Smooth muscle cell (in vitro differentiated cells): Measurements from ENCODE around the gene CLDN14. TPM values are rescaled to one million over a fixed set of nuclear protein-coding genes. Genes with fewer than 3 reads are reported as not detected.
A peak's percentile ranks its signal among the peaks of the same experiment; 100 is the strongest.
"Not testable (repeated sequence)": the region's sequence is repeated elsewhere in the genome, so short reads cannot be mapped to it uniquely, and the experiment has no call there.

Source experiments
- DNase-seq: peaks from one replicate; lab custom pipeline; 2025; ENCODE audit not compliant: unreplicated experiment; lab: John Stamatoyannopoulos, UW
- H2AFZ ChIP-seq: fragments of 200-600 bp; sonication (generic); 2 replicates; pipeline ENCODE4 v1.6.0; 2016; ENCODE audit warnings: antibody characterized with exemption, low read depth, mild to moderate bottlenecking
- H3F3A ChIP-seq: fragments of 200-600 bp; sonication (generic); 2 replicates; pipeline ENCODE4 v1.6.0; 2017; ENCODE audit warnings: antibody characterized with exemption, low read depth
- H3K27ac ChIP-seq: fragments of 200-600 bp; sonication (generic); 2 replicates; pipeline ENCODE4 v1.5.1; 2016; ENCODE audit warnings: low read depth, mild to moderate bottlenecking
- H3K27me3 ChIP-seq: fragments of 200-600 bp; sonication (generic); 2 replicates; pipeline ENCODE4 v1.6.1; 2016; ENCODE audit warnings: low read depth, mild to moderate bottlenecking
- H3K36me3 ChIP-seq: fragments of 200-600 bp; sonication (generic); 2 replicates; pipeline ENCODE4 v1.5.1; 2016; ENCODE audit warnings: low read depth
- H3K4me1 ChIP-seq: fragments of 200-600 bp; sonication (generic); 2 replicates; pipeline ENCODE4 v1.5.1; 2016; ENCODE audit warnings: low read depth
- H3K4me2 ChIP-seq: fragments of 200-600 bp; sonication (generic); 2 replicates; pipeline ENCODE4 v1.6.0; 2016; ENCODE audit warnings: mild to moderate bottlenecking
- H3K4me3 ChIP-seq: fragments of 200-600 bp; sonication (generic); 2 replicates; pipeline ENCODE4 v1.5.1; 2016; ENCODE audit warnings: mild to moderate bottlenecking
- H3K79me2 ChIP-seq: fragments of 200-600 bp; sonication (generic); 2 replicates; pipeline ENCODE4 v1.6.0; 2016; ENCODE audit warnings: low read depth, mild to moderate bottlenecking
- H3K9ac ChIP-seq: fragments of 200-600 bp; sonication (generic); 2 replicates; pipeline ENCODE4 v1.6.0; 2016; ENCODE audit warnings: low read depth
- H3K9me3 ChIP-seq: fragments of 200-600 bp; sonication (generic); replicated peaks from 2 replicates; pipeline ENCODE4 v1.5.1; 2016; ENCODE audit warnings: low read depth
- H4K20me1 ChIP-seq: fragments of 200-600 bp; sonication (generic); 2 replicates; pipeline ENCODE4 v1.6.0; 2016; ENCODE audit warnings: low read depth
- CTCF ChIP-seq: fragments of 200-600 bp; sonication (generic); IDR thresholded peaks from 2 replicates; pipeline ENCODE4 v1.5.1; 2017; ENCODE audit warnings: borderline replicate concordance, mild to moderate bottlenecking, antibody characterized with exemption; ENCODE audit not compliant: insufficient read depth, poor library complexity, severe bottlenecking
- WGBS: methylation state at CpG from one replicate; pipeline ENCODE4 v1.1.7; 2016; ENCODE audit warnings: low lambda C conversion rate; 5-methylcytosine and 5-hydroxymethylcytosine counted together
- polyA plus RNA-seq: library from polyadenylated mRNA; unstranded; fragments of >200 nt; fragmentation: Nextera tagmentation; extraction: Ambion mirVana; gene quantifications from 2 replicates; pipeline ENCODE4 v1.2.1, GENCODE V29; 2016
- total RNA-seq: library from RNA; depleted of rRNA; stranded (reverse); fragments of >200 nt; gene quantifications from 2 replicates; pipeline ENCODE4 v1.2.3, GENCODE V29; 2014

CLDN14 gene
- total and polyA plus RNA-seq, 2 experiments from 2014 or later, result not detected

DNA sequence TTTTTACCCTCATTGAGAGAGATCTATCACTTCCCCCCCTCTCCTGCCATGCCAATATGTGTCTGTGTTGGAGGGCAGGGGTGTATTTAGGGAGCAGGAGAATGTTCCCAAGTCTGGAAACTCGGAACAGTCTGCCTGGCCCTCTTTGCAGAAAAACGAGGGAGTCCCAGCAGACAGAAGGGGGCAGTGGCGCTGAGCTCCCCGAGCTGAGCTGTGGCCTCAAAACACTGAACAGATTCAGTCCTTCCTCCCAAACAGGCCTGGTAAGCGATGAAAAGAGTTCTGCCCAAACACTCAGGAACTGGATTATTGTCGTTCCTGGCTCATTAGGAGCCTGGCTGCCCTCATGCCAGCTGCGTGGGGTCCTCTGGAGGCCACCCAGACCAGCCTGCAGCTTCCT, 981 bp downstream of the CLDN14 start:
- H3K4me2 ChIP-seq, result peak overlapping the region; percentile 53
- peak overlapping the region; percentile 96 for H3K27ac ChIP-seq
- H3K9ac ChIP-seq, result peak overlapping the region; percentile 79
- H3K9me3 ChIP-seq, result no peaks in the 10 kb centered on the region
- H3K4me1 ChIP-seq, result peaks cover 3% of the 10 kb centered on the region
- H4K20me1 ChIP-seq, result no peaks in the 10 kb centered on the region
- no peaks in the 10 kb centered on the region for H3K27me3 ChIP-seq
- H3F3A ChIP-seq, result peaks cover 7% of the 10 kb centered on the region
- no peaks in the 10 kb centered on the region for H3K36me3 ChIP-seq
- no peak for TF ChIP-seq CTCF
- H2AFZ ChIP-seq, result no peak overlapping the region
- no peak overlapping the region for H3K4me3 ChIP-seq
- no peak for DNase-seq
- no peaks in the 10 kb centered on the region for H3K79me2 ChIP-seq
- WGBS, result 49% methylated on average over 7 of the region's 7 CpGs

GRCh38 chr21:36478207-36478701, 1.7 kb downstream of the CLDN14 start:
- no peak for DNase-seq
- Histone ChIP-seq H3K9ac (peak overlapping the region; percentile 79), H3K4me3 (no peak overlapping the region), H3K36me3 (no peaks in the 10 kb centered on the region), H3K27ac (peak overlapping the region; percentile 96), H2AFZ (no peak overlapping the region), H3F3A (peaks cover 7% of the 10 kb centered on the region), H3K4me1 (peaks cover 3% of the 10 kb centered on the region), H3K79me2 (no peaks in the 10 kb centered on the region), H3K27me3 (no peaks in the 10 kb centered on the region), H4K20me1 (no peaks in the 10 kb centered on the region), H3K4me2 (peak overlapping the region; percentile 53), H3K9me3 (no peaks in the 10 kb centered on the region)
- no peak for TF ChIP-seq CTCF
- 3% methylated on average over 6 of the region's 6 CpGs for WGBS

- WGBS, result 68% methylated on average over 7 of the region's 7 CpGs
- TF ChIP-seq CTCF, result no peak
- Histone ChIP-seq H3K27me3 (no peaks in the 10 kb centered on the region), H3K9ac (no peak overlapping the region), H2AFZ (peak overlapping the region; percentile 57), H3F3A (peaks cover 7% of the 10 kb centered on the region), H3K9me3 (no peaks in the 10 kb centered on the region), H3K27ac (peak overlapping the region; percentile 96), H3K79me2 (no peaks in the 10 kb centered on the region), H3K36me3 (no peaks in the 10 kb centered on the region), H3K4me3 (no peak overlapping the region), H3K4me1 (peaks cover 3% of the 10 kb centered on the region), H4K20me1 (no peaks in the 10 kb centered on the region), H3K4me2 (no peak overlapping the region)
- DNase-seq, result no peak
These were observed 2.4 kb downstream of the CLDN14 start for GRCh38 chr21:36477559-36477958.

DNA sequence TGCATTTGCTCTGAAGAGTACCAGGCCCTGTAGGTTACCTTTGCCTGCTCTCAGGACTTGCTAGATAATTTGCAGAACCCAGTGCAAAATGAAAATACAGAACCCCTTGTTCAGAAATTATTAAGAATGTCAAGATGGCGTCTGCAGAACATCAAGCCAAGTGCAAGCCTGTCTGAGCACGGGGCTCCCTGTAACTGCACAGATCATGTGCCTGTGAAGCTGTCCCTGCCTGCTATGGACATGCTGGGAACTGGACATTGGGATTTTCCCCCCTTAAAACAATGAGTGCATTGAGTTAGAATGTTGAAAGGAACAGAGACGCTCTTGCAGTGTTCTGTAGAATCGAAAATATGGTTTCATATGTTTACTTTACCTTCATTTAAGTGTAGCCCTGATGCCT, 2.9 kb downstream of the CLDN14 start:
- H3K4me1 ChIP-seq, result peaks cover 3% of the 10 kb centered on the region
- no peak for DNase-seq
- no peak overlapping the region for H3K4me3 ChIP-seq
- H2AFZ ChIP-seq, result peak overlapping the region; percentile 57
- no peaks in the 10 kb centered on the region for H4K20me1 ChIP-seq
- H3K9ac ChIP-seq, result no peak overlapping the region
- no peaks in the 10 kb centered on the region for H3K27me3 ChIP-seq
- peaks cover 7% of the 10 kb centered on the region for H3F3A ChIP-seq
- WGBS, result 56% methylated on average over 4 of the region's 4 CpGs
- no peaks in the 10 kb centered on the region for H3K36me3 ChIP-seq
- TF ChIP-seq CTCF, result no peak
- no peak overlapping the region for H3K4me2 ChIP-seq
- H3K9me3 ChIP-seq, result no peaks in the 10 kb centered on the region
- no peaks in the 10 kb centered on the region for H3K79me2 ChIP-seq
- H3K27ac ChIP-seq, result peak overlapping the region; percentile 96

DNA sequence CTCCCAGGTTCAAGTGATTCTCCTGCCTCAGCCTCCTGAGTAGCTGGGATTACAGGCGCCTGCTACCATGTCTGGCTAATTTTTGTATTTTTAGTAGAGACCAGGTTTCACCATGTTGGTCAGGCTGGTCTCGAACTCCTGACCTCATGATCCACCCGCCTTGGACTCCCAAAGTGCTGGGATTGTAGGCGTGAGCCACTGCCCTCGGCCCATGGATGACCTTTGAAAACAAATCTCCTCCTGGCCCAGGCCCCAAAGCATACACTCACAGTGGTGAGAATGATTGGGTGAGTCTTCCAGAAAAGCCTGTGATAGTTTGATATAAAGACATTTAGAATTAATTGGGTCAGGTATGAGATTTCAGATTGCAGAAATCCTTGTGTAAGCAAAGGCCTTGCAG, 3.4 kb downstream of the CLDN14 start:
- not testable (repeated sequence) for H3F3A ChIP-seq, H3K9ac ChIP-seq, H3K27me3 ChIP-seq, DNase-seq, H3K79me2 ChIP-seq, H3K4me1 ChIP-seq, H4K20me1 ChIP-seq, H3K4me2 ChIP-seq, H3K27ac ChIP-seq, H3K36me3 ChIP-seq, H3K9me3 ChIP-seq, H3K4me3 ChIP-seq
- WGBS, result 99% methylated on average over 5 of the region's 5 CpGs
- H2AFZ ChIP-seq, result peak overlapping the region; percentile 57
